Breast epithelium (tissue), 3 donors: ENCODE data around the gene SRP68.
"Not testable (repeated sequence)": the region's sequence is repeated elsewhere in the genome, so short reads cannot be mapped to it uniquely, and the experiment has no call there.

Experiments
- CTCF ChIP-seq, 3 donors: fragments of 450-650 bp; IDR thresholded peaks; one replicate each; pipeline ENCODE4 v1.5.1; 2016 to 2017; ENCODE audit warnings: antibody characterized with exemption in 3 of 3, mild to moderate bottlenecking in 3 of 3, moderate library complexity in 3 of 3
- POLR2A ChIP-seq: fragments of 450-650 bp; IDR thresholded peaks from one replicate; pipeline ENCODE4 v1.6.1; 2016; ENCODE audit warnings: antibody characterized with exemption, mild to moderate bottlenecking, moderate library complexity
- POLR2AphosphoS5 ChIP-seq, 3 donors: sonication (generic); formaldehyde crosslinking; IDR thresholded peaks; one replicate each; pipeline ENCODE4 v1.6.1; 2017; ENCODE audit warnings: antibody characterized with exemption in 3 of 3

- TF ChIP-seq POLR2A; CTCF (IDR thresholded peaks at IDR 0.05); POLR2AphosphoS5 (IDR thresholded peaks at IDR 0.05): not testable (repeated sequence)
These were observed 29.4 kb downstream of the SRP68 start for GRCh38 chr17:76042868-76043267.
